PC-3 (cell line): ENCODE measurements around the gene C19orf81.

Experiments used
- CTCF ChIP-seq: fragments of 300-600 bp; sonication (generic); conservative IDR thresholded peaks from 2 replicates; pipeline ENCODE4 v1.5.1; 2017; ENCODE audit warnings: antibody characterized with exemption, low read depth, mild to moderate bottlenecking, low read length
- EZH2 ChIP-seq: fragments of 300-600 bp; sonication (generic); IDR thresholded peaks from one replicate; pipeline ENCODE4 v1.6.1; 2017; ENCODE audit warnings: antibody characterized with exemption, mild to moderate bottlenecking, low read length; ENCODE audit not compliant: unreplicated experiment
- EZH2phosphoT487 ChIP-seq: fragments of 300-600 bp; sonication (generic); IDR thresholded peaks from 2 replicates; pipeline ENCODE4 v1.6.1; 2018; ENCODE audit warnings: mild to moderate bottlenecking, antibody characterized with exemption, low read length, borderline replicate concordance

- TF ChIP-seq CTCF (no peak), EZH2 (no peak), EZH2phosphoT487 (no peak)
Measured at GRCh38 chr19:50668879-50669278, 19.6 kb downstream of the C19orf81 start.
